Measurements from ENCODE around the gene CELF4.

CELF4 gene

DNA sequence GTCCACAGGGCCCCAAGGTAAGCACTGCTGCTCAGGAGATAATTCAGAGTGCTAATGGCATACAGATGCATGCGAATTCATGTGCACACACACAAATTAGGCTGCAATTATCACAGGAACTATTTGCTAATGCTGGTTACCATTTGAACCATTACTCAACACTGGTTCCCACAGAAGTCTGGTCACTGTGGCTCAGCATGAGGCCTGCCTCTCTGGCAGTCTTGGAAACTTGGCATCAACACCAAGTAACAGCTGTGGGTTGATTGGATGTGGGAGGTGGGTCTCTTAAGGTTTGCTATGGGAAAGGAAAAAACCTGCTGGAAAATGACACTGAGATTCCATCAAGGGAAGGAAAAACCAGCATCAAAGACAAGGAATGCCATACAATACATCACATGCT is 105.0 kb downstream of the CELF4 start:
- DNase-seq = peak; percentile 26

- no peak for DNase-seq
Observed at GRCh38 chr18:37458697-37459096, 106.9 kb downstream of the CELF4 start.

GRCh38 chr18:37457753-37458152 is 107.8 kb downstream of the CELF4 start:
- DNase-seq = no peak

GRCh38 chr18:37457341-37457740 is 108.3 kb downstream of the CELF4 start:
- no peak for DNase-seq

- no peak for DNase-seq
Observed at GRCh38 chr18:37456873-37457272, 108.7 kb downstream of the CELF4 start.

- no peak for DNase-seq
Observed at GRCh38 chr18:37456395-37456794, 109.2 kb downstream of the CELF4 start.

GRCh38 chr18:37453752-37454151 is 111.8 kb downstream of the CELF4 start:
- no peak for DNase-seq

GRCh38 chr18:37452682-37453385 is 112.8 kb downstream of the CELF4 start:
- DNase-seq = peak; percentile 54

DNA sequence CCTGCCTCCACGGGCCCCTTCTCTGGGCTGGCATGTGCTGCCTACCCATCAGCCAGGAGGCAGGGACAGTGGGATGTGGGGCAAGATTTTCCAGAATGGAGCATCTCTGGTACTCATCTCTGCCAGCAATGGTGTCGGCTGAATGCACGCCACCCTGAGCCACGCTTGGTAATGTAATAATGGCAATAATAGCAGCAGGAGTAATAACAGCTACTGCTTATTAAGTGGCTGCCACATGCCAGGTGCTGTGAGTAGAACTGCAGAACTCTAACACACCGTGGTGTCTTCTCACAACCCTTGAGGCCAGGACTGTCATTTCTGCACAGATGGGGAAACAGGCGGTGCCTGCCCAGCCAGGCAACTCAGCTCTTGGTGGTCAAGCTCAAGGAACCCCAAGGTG is 113.6 kb downstream of the CELF4 start:
- peak; percentile 22 for DNase-seq

DNA sequence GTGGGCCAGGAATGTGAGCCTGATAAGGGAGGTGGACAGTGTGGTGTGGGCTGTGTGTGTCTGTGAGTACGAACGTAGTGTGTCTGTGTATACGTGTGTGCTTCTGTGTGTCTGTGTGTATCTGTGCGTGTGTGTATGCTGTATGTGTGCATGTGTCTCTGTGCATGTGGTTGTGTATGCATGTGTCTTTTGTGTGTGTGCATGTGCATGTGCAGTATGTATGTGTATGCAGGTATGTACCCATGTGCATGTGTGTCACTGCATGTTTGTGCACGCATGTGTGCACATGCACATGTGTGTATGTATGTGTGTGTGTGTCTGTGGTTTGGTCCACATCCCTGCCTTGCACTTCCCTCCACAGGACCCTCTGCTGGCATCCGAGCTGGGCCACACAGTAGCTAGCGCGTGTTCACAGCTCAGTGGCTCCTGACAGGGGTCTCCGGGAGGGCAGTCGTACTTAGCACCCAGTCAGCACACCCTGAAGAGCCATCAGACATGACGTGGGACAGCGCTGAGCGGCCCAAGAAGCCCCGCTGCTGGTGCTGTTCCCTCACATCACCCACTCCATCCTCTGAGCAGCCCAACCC is 114.3 kb downstream of the CELF4 start:
- DNase-seq = no peak

DNA sequence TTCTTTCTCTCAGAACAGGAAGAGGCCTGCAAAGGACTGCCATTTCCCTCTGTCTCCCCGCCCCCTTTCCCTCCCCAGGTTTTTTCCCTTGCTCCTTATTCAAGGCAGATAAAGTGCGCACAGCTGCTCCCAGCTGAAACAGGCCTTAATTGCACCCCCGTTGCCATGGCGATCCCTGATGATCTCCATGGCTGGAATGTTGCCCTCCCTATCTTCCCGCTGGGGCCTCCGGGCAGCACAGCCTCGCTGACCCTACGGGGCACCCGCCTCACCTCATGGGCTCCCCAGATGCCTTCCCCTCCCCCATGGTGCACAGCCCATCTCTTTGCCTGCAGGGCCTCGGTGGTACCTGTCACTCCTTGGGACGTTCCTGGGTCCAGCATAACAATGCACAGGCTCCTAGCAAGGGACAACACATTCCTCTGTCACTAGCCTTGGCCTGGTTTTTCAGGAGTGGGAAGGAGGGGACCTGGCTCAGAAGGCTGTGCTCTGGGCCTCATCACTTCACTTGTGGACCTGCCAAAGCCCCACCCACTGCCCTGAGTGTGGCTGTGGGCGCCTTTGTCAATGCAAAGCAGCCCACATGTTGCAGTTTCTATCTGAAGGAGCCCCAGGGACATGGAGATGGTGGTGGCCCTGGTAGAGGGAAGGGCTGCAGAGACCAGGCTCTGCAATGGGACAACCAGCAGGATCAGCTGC is 115.0 kb downstream of the CELF4 start:
- DNase-seq = peak; percentile 51

DNA sequence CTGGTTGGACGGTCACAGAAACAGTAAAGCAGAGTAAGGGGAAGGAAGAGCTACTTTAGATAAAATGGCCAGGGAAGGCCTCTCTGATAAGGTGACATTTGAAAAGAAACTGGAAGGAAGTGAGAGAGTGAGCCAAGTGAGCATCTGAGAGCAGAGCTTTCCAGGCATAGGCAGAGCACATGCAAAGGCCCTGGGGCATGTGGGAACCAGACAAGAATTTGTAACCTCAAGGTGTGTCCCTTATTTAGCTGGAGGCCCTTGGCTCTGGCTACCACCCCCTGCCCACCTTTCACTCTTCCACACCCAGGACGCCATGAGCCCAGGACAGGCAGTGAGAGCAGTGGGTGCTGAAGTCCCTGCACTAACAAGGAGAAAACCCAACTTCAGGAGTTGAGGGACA is 116.0 kb downstream of the CELF4 start:
- no peak for DNase-seq

DNA sequence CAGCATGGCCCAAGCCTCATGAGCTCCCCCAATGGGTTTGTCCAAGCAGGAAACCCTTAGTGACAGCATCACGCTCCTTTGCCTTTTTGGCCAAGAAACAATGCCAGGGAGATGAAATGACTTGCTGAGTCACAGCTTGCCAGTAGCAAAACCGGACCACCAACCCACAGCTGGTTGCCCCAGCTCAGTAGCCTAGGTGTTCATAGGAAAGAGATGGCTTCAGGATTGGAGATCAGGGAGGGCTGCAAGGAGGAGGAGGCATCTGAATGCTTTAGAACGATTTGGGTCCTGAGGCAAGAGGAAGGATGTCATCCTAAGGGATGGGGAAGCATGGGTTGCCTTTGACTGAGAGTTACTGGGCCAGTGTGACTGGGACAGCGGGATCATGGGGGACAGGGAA is 116.7 kb downstream of the CELF4 start:
- no peak for DNase-seq

DNA sequence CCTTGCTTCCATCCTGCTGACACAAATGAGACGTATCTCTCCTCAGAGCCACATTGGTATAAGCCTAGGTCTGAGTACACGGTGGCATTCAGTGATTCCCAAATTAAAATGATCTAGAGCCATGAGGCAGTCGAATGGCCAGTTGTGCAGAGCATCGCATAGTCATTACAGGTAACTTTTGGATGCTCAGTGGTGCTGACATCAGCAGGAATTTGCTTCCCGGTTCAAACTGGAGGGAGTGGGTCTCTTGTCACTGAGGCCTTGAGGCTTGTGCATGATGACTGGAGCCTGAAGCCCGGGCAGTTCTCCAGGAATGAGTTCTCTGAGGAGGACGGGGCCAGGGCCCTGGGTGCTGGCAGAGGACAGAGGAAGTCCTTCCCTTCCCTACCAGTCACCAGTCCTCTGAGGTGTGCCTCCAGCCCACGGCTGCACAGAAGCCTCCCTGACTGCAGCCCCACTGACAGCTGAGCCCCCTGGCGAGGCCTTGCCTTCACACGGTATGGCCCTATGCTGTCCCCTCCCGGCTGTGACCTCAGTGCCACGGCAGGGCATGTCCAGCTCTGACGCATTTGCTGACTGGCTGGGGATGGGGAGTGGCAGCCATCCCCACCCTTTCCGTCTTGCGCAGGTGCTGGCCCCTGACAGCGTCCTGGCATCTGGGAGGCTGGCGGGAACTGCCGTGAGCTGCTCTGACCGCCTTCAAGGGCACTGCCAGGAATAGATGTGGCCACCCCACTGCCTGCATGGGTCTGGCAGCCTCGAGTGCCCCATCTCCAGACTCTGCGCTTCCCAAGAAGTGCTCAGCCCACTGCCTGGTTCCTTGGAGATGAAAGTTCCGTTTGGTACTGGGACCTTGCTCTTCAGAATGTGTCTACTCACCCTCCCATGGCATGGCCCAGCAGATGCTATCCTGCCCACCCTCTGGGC is 117.4 kb downstream of the CELF4 start:
- no peak for DNase-seq

DNA sequence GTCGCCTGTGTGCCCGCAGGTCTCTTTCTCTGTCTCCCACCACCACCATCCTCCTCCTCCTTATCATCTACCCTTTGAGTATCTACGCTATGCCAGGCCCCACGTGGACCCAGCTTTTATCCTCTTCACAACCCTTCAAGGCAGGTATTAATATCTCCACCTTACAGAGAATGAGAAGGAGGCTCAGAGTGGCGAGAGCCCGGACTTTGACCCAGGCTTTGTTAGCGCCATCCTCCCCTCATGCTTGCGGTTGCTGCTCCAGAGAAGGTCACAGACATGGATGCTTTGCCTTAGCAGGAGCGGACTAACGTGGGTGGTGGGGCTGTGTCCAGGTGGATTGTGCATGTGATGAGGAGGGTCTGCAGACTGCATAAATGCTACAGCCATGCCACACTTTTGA is 119.8 kb downstream of the CELF4 start:
- DNase-seq = no peak

- no peak for DNase-seq
Observed at GRCh38 chr18:37445368-37445767, 120.2 kb downstream of the CELF4 start.

GRCh38 chr18:37443325-37444055 is 122.1 kb downstream of the CELF4 start:
- DNase-seq = peak; percentile 36

DNA sequence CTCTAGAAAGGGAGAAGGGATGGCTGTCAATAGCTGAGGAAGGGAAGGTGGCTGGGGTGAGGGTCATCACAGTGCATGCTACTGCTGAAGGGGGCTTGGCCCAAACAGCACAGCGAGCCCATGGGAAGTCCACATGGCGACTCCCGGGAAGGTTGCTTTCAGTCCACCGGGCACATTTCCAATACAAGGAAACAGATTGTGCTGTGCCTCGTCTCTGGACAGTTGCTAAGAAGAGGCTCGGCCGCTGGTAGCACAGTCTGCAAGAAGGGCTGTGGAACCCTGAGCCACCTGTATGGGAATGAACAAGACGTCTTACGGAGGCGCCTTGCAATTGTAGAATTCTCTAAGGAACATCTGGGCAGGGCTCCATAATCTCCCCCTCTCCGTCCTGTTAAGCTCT is 123.1 kb downstream of the CELF4 start:
- no peak for DNase-seq

- DNase-seq = no peak
Observed at GRCh38 chr18:37441821-37442220, 123.8 kb downstream of the CELF4 start.

- no peak for DNase-seq
Observed at GRCh38 chr18:37440206-37440605, 125.4 kb downstream of the CELF4 start.

GRCh38 chr18:37438417-37439180 is 127.0 kb downstream of the CELF4 start:
- peak; percentile 99 for DNase-seq

DNA sequence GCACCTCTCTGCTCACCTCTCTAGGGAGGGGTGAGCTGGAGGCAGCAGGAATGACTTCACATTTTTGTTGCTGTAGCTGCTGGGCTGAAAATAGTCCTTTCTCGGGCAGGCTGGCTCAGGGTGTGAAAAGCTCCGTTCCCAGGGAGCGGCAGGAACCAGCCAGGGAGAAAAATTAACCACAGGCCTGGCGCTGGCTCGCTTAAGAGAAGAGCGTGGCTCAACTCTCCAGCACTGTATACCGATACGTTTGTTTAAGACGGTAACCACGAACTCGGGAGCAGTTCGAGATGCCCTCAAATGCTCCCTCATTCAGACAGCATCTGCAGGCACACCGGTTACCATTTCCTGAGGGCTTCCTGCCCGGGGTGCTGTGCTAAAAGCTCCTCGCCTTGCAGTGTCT is 129.6 kb downstream of the CELF4 start:
- peak; percentile 40 for DNase-seq
